CD4-positive, alpha-beta memory T cell (primary cell): Measurements from ENCODE around the gene PIGQ. TPM values are rescaled to one million over a fixed set of nuclear protein-coding genes. Genes with fewer than 3 reads are reported as not detected.

ENCODE experiments used
- CTCF ChIA-PET: fragments of 350-600 bp; sonication (Branson Sonifier 250); formaldehyde crosslinking; loops from one replicate; lab custom pipeline; 2021; ENCODE audit warnings: inconsistent platforms; ENCODE audit not compliant: partially characterized antibody; lab: Charles Lee
- POLR2A ChIA-PET: fragments of 350-600 bp; sonication (Branson Sonifier 250); formaldehyde crosslinking; loops from one replicate; lab custom pipeline; 2021; ENCODE audit not compliant: partially characterized antibody; lab: Charles Lee
- DNase-seq, 5 donors: peaks; one replicate each; pipeline versions ENCODE4 v3.0.0 to v3.0.0-alpha.2; 2020 to 2022; ENCODE audit warnings: mixed read lengths in 1 of 5
- H3K27ac ChIP-seq: one replicate; pipeline ENCODE4 v1.7.0; 2013; ENCODE audit warnings: low read depth, low read length
- H3K27me3 ChIP-seq: 2 replicates; pipeline ENCODE4 v1.7.0; 2013; ENCODE audit warnings: mild to moderate bottlenecking, low read length, moderate library complexity; ENCODE audit not compliant: insufficient read depth
- H3K36me3 ChIP-seq: 2 replicates; pipeline ENCODE4 v1.7.0; 2013; ENCODE audit warnings: mild to moderate bottlenecking, low read length, moderate library complexity; ENCODE audit not compliant: insufficient read depth
- H3K4me1 ChIP-seq: 2 replicates; pipeline ENCODE4 v1.7.0; 2013; ENCODE audit warnings: mild to moderate bottlenecking, low read length, moderate library complexity; ENCODE audit not compliant: insufficient read depth
- H3K4me3 ChIP-seq, 2 donors: one replicate each; pipeline ENCODE4 v1.7.0; 2013; ENCODE audit warnings: low read length in 2 of 2, mild to moderate bottlenecking in 1 of 2
- H3K9me3 ChIP-seq, 2 donors: one replicate each; pipeline ENCODE4 v1.7.0; 2013; ENCODE audit warnings: low read length in 2 of 2, control low read depth in 1 of 2; ENCODE audit not compliant: control insufficient read depth in 1 of 2
- H3K27ac Mint-ChIP-seq, 7 donors: one replicate each; pipeline ENCODE4 v1.8.0; 2020 to 2021; ENCODE audit warnings: mixed read lengths in 7 of 7, mild to moderate bottlenecking in 6 of 7, inconsistent platforms in 3 of 7, moderate library complexity in 3 of 7
- H3K27me3 Mint-ChIP-seq, 2 donors: one replicate each; pipeline ENCODE4 v1.8.0; 2020 to 2021; ENCODE audit warnings: mixed read lengths in 2 of 2
- H3K36me3 Mint-ChIP-seq, 2 donors: one replicate each; pipeline ENCODE4 v1.8.0; 2020 to 2021; ENCODE audit warnings: mixed read lengths in 2 of 2, inconsistent platforms in 1 of 2, mild to moderate bottlenecking in 1 of 2
- H3K4me1 Mint-ChIP-seq, 4 donors: one replicate each; pipeline ENCODE4 v1.8.0; 2020 to 2021; ENCODE audit warnings: mixed read lengths in 4 of 4, mild to moderate bottlenecking in 1 of 4
- H3K4me3 Mint-ChIP-seq, 8 donors: one replicate each; pipeline ENCODE4 v1.8.0; 2020 to 2021; ENCODE audit warnings: mixed read lengths in 8 of 8, mild to moderate bottlenecking in 7 of 8, moderate library complexity in 6 of 8, inconsistent platforms in 3 of 8
- H3K9me3 Mint-ChIP-seq, 8 donors: one replicate each; pipeline ENCODE4 v1.8.0; 2020 to 2021; ENCODE audit warnings: mixed read lengths in 8 of 8, mild to moderate bottlenecking in 5 of 8, inconsistent platforms in 3 of 8, moderate library complexity in 1 of 8
- intact Hi-C: fragments of 100-400 bp; cut with micrococcal nuclease; formaldehyde crosslinking; loops from one replicate; pipeline ENCODE4 v1.15.1; 2023
- microRNA-seq: library from miRNA; unstranded; fragments of <30 nt; microRNA quantifications from one replicate; pipeline ENCODE4 v1.2.0, GENCODE V29; 2021; ENCODE audit warnings: borderline replicate concordance, borderline number of aligned reads, borderline microRNAs expressed, mixed read lengths
- polyA plus RNA-seq, 2 donors: library from polyadenylated mRNA; unstranded; fragments of 300-500 nt; fragmentation: Illumina TruSeq; gene quantifications; one replicate each; pipeline ENCODE4 v1.2.3, GENCODE V29; 2021
- total RNA-seq, 2 experiments: library from RNA; stranded (reverse); gene quantifications; one replicate each; pipeline ENCODE4 v1.2.3, GENCODE V29; 2021

Gene PIGQ
- total and polyA plus RNA-seq, 4 experiments from 2014 or later = 7.2 to 63.3 (median 37.0) TPM

GRCh38 chr16:633336-634050 lies 63.7 kb downstream of the PIGQ start:
- no peaks in the 10 kb centered on the region for H3K9me3 ChIP-seq
- no peaks in the 10 kb centered on the region for H3K27me3 ChIP-seq
- H3K36me3 ChIP-seq = no peaks in the 10 kb centered on the region
- Mint-ChIP-seq H3K36me3 (peaks cover 0 to 7% of the 10 kb centered on the region in 2 donors), H3K9me3 (peaks cover 0 to 7% (median 0%) of the 10 kb centered on the region in 8 donors), H3K27ac (no peak overlapping the region), H3K4me1 (peaks cover 0 to 10% (median 5%) of the 10 kb centered on the region in 4 donors), H3K27me3 (peaks cover 0 to 3% of the 10 kb centered on the region in 2 donors), H3K4me3 (no peak overlapping the region)
- no peak for DNase-seq
- ChIA-PET POLR2A (no interaction called here), CTCF (no interaction called here)
- H3K4me3 ChIP-seq = no peak overlapping the region
- intact Hi-C loops = no loop called here
- no peak overlapping the region for H3K27ac ChIP-seq
- H3K4me1 ChIP-seq = peaks cover 22% of the 10 kb centered on the region

Small RNAs within 50 kb of the gene (microRNA-seq; reads per million reads assigned to microRNA genes)
- gene MIR3176 (1.9 reads per million), gene MIR5587 (not detected)

Other genes starting within 250 kb of the PIGQ start
- 10 to 100 TPM; 40.3 to 43.0 TPM for gene AXIN1, start 217.2 kb upstream of the PIGQ start, total RNA-seq
- gene AXIN1, start 217.2 kb upstream of the PIGQ start, polyA plus RNA-seq = 1 to 10 TPM in 1 of 2 donors, under 1 TPM in 1; 0.67 to 6.0 TPM
- 10 to 100 TPM; 27.9 to 29.2 TPM for gene MRPL28, start 199.4 kb upstream of the PIGQ start, total RNA-seq
- gene MRPL28, start 199.4 kb upstream of the PIGQ start, polyA plus RNA-seq = 10 to 100 TPM; 58.6 to 59.2 TPM
- gene PGAP6, start 188.0 kb upstream of the PIGQ start, total RNA-seq = 10 to 100 TPM; 72.2 to 73.5 TPM
- gene PGAP6, start 188.0 kb upstream of the PIGQ start, polyA plus RNA-seq = 10 to 100 TPM; 22.7 to 40.5 TPM
- gene NME4, start 172.8 kb upstream of the PIGQ start, total RNA-seq = 10 to 100 TPM; 34.9 to 35.4 TPM
- 10 to 100 TPM; 54.4 to 61.7 TPM for gene NME4, start 172.8 kb upstream of the PIGQ start, polyA plus RNA-seq
- 1 to 10 TPM; 5.1 to 7.3 TPM for gene DECR2, start 168.1 kb upstream of the PIGQ start, total RNA-seq
- 1 to 10 TPM; 3.4 to 4.1 TPM for gene DECR2, start 168.1 kb upstream of the PIGQ start, polyA plus RNA-seq
- gene RAB11FIP3, start 144.3 kb upstream of the PIGQ start, total RNA-seq = 10 to 100 TPM; 41.8 to 42.6 TPM
- gene RAB11FIP3, start 144.3 kb upstream of the PIGQ start, polyA plus RNA-seq = 1 to 10 TPM in 1 of 2 donors, under 1 TPM in 1; 0.15 to 4.6 TPM
- gene CAPN15, start 42.3 kb upstream of the PIGQ start, total RNA-seq = 10 to 100 TPM; 74.0 to 77.4 TPM
- gene CAPN15, start 42.3 kb upstream of the PIGQ start, polyA plus RNA-seq = 10 to 100 TPM in 1 of 2 donors, 1 to 10 TPM in 1; 5.3 to 14.1 TPM
- gene PRR35, start 9.6 kb upstream of the PIGQ start, total RNA-seq = not detected
- not detected for gene PRR35, start 9.6 kb upstream of the PIGQ start, polyA plus RNA-seq
- 1 to 10 TPM; 2.4 to 3.2 TPM for gene NHLRC4, start 3.0 kb upstream of the PIGQ start, total RNA-seq
- gene NHLRC4, start 3.0 kb upstream of the PIGQ start, polyA plus RNA-seq = 1 to 10 TPM; 2.1 to 2.7 TPM
- 10 to 100 TPM; 22.0 to 25.6 TPM for gene RAB40C, start 20.1 kb downstream of the PIGQ start, total RNA-seq
- gene RAB40C, start 20.1 kb downstream of the PIGQ start, polyA plus RNA-seq = 10 to 100 TPM in 1 of 2 donors, 1 to 10 TPM in 1; 6.8 to 17.7 TPM
- gene WFIKKN1, start 61.0 kb downstream of the PIGQ start, total RNA-seq = under 1 TPM; 0.67 to 0.86 TPM
- gene WFIKKN1, start 61.0 kb downstream of the PIGQ start, polyA plus RNA-seq = under 1 TPM in 1 of 2 donors, not detected in 1; 0.09 TPM
- gene METTL26, start 66.3 kb downstream of the PIGQ start, total RNA-seq = 10 to 100 TPM; 68.4 to 74.1 TPM
- gene METTL26, start 66.3 kb downstream of the PIGQ start, polyA plus RNA-seq = 100 to 1,000 TPM in 1 of 2 donors, 10 to 100 TPM in 1; 90.1 to 106 TPM
- gene MCRIP2, start 71.9 kb downstream of the PIGQ start, total RNA-seq = 10 to 100 TPM; 28.3 to 30.5 TPM
- gene MCRIP2, start 71.9 kb downstream of the PIGQ start, polyA plus RNA-seq = 10 to 100 TPM; 34.6 to 45.5 TPM
- gene WDR90, start 79.4 kb downstream of the PIGQ start, total RNA-seq = 10 to 100 TPM; 18.0 to 19.7 TPM
- 1 to 10 TPM in 1 of 2 donors, under 1 TPM in 1; 0.96 to 1.7 TPM for gene WDR90, start 79.4 kb downstream of the PIGQ start, polyA plus RNA-seq
- gene RHOT2, start 98.2 kb downstream of the PIGQ start, total RNA-seq = 100 to 1,000 TPM; 254 to 263 TPM
- gene RHOT2, start 98.2 kb downstream of the PIGQ start, polyA plus RNA-seq = 10 to 100 TPM; 46.6 to 54.3 TPM
- gene RHBDL1, start 105.7 kb downstream of the PIGQ start, total RNA-seq = 1 to 10 TPM; 2.2 to 2.4 TPM
- 1 to 10 TPM; 2.1 to 2.8 TPM for gene RHBDL1, start 105.7 kb downstream of the PIGQ start, polyA plus RNA-seq
- gene STUB1, start 110.4 kb downstream of the PIGQ start, total RNA-seq = 100 to 1,000 TPM in 1 of 2 experiments, 10 to 100 TPM in 1; 97.2 to 110 TPM
- 100 to 1,000 TPM; 147 to 181 TPM for gene STUB1, start 110.4 kb downstream of the PIGQ start, polyA plus RNA-seq
- 10 to 100 TPM; 45.0 to 49.0 TPM for gene JMJD8, start 114.4 kb downstream of the PIGQ start, total RNA-seq
- gene JMJD8, start 114.4 kb downstream of the PIGQ start, polyA plus RNA-seq = 10 to 100 TPM; 43.9 to 60.3 TPM
- 10 to 100 TPM; 15.5 to 16.1 TPM for gene WDR24, start 120.4 kb downstream of the PIGQ start, total RNA-seq
- 10 to 100 TPM; 10.2 to 12.2 TPM for gene WDR24, start 120.4 kb downstream of the PIGQ start, polyA plus RNA-seq
- gene FBXL16, start 135.8 kb downstream of the PIGQ start, total RNA-seq = 10 to 100 TPM; 58.4 to 59.5 TPM
- gene FBXL16, start 135.8 kb downstream of the PIGQ start, polyA plus RNA-seq = 10 to 100 TPM in 1 of 2 donors, 1 to 10 TPM in 1; 9.3 to 38.6 TPM
- gene METRN, start 145.2 kb downstream of the PIGQ start, total RNA-seq = 1 to 10 TPM; 6.9 to 7.7 TPM
- 10 to 100 TPM in 1 of 2 donors, 1 to 10 TPM in 1; 8.3 to 18.8 TPM for gene METRN, start 145.2 kb downstream of the PIGQ start, polyA plus RNA-seq
- gene ANTKMT, start 151.2 kb downstream of the PIGQ start, total RNA-seq = 10 to 100 TPM; 21.5 to 23.5 TPM
- gene ANTKMT, start 151.2 kb downstream of the PIGQ start, polyA plus RNA-seq = 10 to 100 TPM; 14.5 to 36.4 TPM
- 1 to 10 TPM; 4.5 to 5.1 TPM for gene CCDC78, start 156.5 kb downstream of the PIGQ start, total RNA-seq
- gene CCDC78, start 156.5 kb downstream of the PIGQ start, polyA plus RNA-seq = not detected
- 10 to 100 TPM; 17.2 to 24.4 TPM for gene HAGHL, start 157.1 kb downstream of the PIGQ start, total RNA-seq
- 1 to 10 TPM; 2.2 to 4.0 TPM for gene HAGHL, start 157.1 kb downstream of the PIGQ start, polyA plus RNA-seq
- 10 to 100 TPM; 58.2 TPM for gene CIAO3, start 171.0 kb downstream of the PIGQ start, total RNA-seq
- gene CIAO3, start 171.0 kb downstream of the PIGQ start, polyA plus RNA-seq = 10 to 100 TPM; 10.8 to 26.1 TPM
- gene MSLN, start 190.8 kb downstream of the PIGQ start, total RNA-seq = not detected
- not detected for gene MSLN, start 190.8 kb downstream of the PIGQ start, polyA plus RNA-seq
- gene RPUSD1, start 218.4 kb downstream of the PIGQ start, total RNA-seq = 10 to 100 TPM; 26.9 to 31.1 TPM
- gene RPUSD1, start 218.4 kb downstream of the PIGQ start, polyA plus RNA-seq = 10 to 100 TPM; 19.9 to 29.7 TPM
- 10 to 100 TPM; 42.1 to 46.9 TPM for gene CHTF18, start 218.7 kb downstream of the PIGQ start, total RNA-seq
- gene CHTF18, start 218.7 kb downstream of the PIGQ start, polyA plus RNA-seq = 1 to 10 TPM; 3.0 to 6.0 TPM
- gene GNG13, start 230.8 kb downstream of the PIGQ start, total RNA-seq = not detected
- not detected for gene GNG13, start 230.8 kb downstream of the PIGQ start, polyA plus RNA-seq